ENCODE data around the gene SCUBE1. TPM values are rescaled to one million over a fixed set of nuclear protein-coding genes. Genes with fewer than 3 reads are reported as not detected.
A peak's percentile ranks its signal among the peaks of the same experiment; 100 is the strongest.

Gene SCUBE1
- total and polyA plus RNA-seq, 2 of the 8 experiments (the other 6 are each of a cell fraction or from before 2014, with no cell fraction given), result 2.3 to 4.9 TPM

GRCh38 chr22:43185860-43186261 lies 157.3 kb downstream of the SCUBE1 start:
- Histone ChIP-seq H3K23ac (ENCODE audit: insufficient read length) (no peak overlapping the region), H3K79me1 (ENCODE audit: low read depth, low read length) (peaks cover 10% of the 10 kb centered on the region; the same call in 1 of the 2 replicates), H2BK12ac (ENCODE audit: low read depth, low read length) (no peak overlapping the region), H2BK5ac (ENCODE audit: low read depth, low read length) (no peak overlapping the region), H4K20me1 (replicated peaks in 1 of 2; ENCODE audit: control insufficient read depth in 1 of 2, insufficient read depth in 2 of 2, low read length in 2 of 2) (peaks cover 4 to 16% of the 10 kb centered on the region in 2 experiments), H3K23me2 (ENCODE audit: low read depth, low read length) (peaks cover 7% of the 10 kb centered on the region; the same call in 1 of the 2 replicates), H3K9ac (replicated peaks in 1 of 4; ENCODE audit: extremely low read depth in 1 of 4, low read depth in 3 of 4, low read length in 3 of 4) (peak overlapping the region in 2 of 4 experiments; percentile 70 to 83; a peak in 5 of 7 replicates), H2AFZ (ENCODE audit: low read length) (no peak overlapping the region), H3K9me3 (ENCODE audit: insufficient read depth in 2 of 2, low read depth in 1 of 2, low read length in 1 of 2) (no peaks in the 10 kb centered on the region), H3K36me3 (ENCODE audit: control insufficient read depth in 2 of 4, insufficient read depth in 4 of 4, low read length in 3 of 4) (peaks cover 4 to 15% (median 9%) of the 10 kb centered on the region in 4 experiments; a peak in 6 of 8 replicates), H3K4me1 (replicated peaks in 1 of 4; ENCODE audit: control insufficient read depth in 3 of 4, insufficient read depth in 4 of 4, low read length in 3 of 4) (peaks cover 0 to 14% (median 5%) of the 10 kb centered on the region in 4 experiments; a peak in 4 of 7 replicates), H4K91ac (replicated peaks; ENCODE audit: insufficient read length, low read length) (no peak overlapping the region), H3K4me2 (ENCODE audit: insufficient read depth in 1 of 2, low read depth in 2 of 2, low read length in 2 of 2) (peak overlapping the region; percentile 71 to 87), H3K4ac (replicated peaks; ENCODE audit: insufficient read length, low read depth, low read length) (peak overlapping the region; percentile 1), H3K27ac (ENCODE audit: low read depth, low read length) (no peak overlapping the region), H2BK120ac (replicated peaks; ENCODE audit: low read depth, low read length) (no peak overlapping the region), H4K5ac (ENCODE audit: insufficient read length, low read depth, low read length) (no peak overlapping the region), H2BK15ac (ENCODE audit: low read length) (no peak overlapping the region), H2BK20ac (ENCODE audit: low read length) (no peak overlapping the region), H3K56ac (replicated peaks; ENCODE audit: insufficient read length, low read depth, low read length) (no peak overlapping the region), H3K27me3 (replicated peaks in 1 of 4; ENCODE audit: control insufficient read depth in 3 of 4, extremely low read depth in 1 of 4, insufficient read depth in 3 of 4, low read length in 3 of 4) (no peaks in the 10 kb centered on the region; a peak in 1 of 7 replicates), H4K8ac (ENCODE audit: extremely low read depth, insufficient read depth, low read length) (no peak overlapping the region), H3K18ac (ENCODE audit: extremely low read depth, low read length) (no peak overlapping the region), H3K14ac (ENCODE audit: insufficient read length) (no peak overlapping the region), H2AK5ac (ENCODE audit: low read depth, low read length) (peak overlapping the region; percentile 20; the same call in 1 of the 2 replicates), H3K4me3 (ENCODE audit: extremely low read depth in 1 of 4, insufficient read depth in 2 of 4, low read depth in 3 of 4, low read length in 4 of 4) (peak overlapping the region; percentile 58 to 88 (median 78)), H3K79me2 (ENCODE audit: control insufficient read depth in 1 of 2, insufficient read depth in 2 of 2, low read length in 2 of 2) (peaks cover 0 to 32% of the 10 kb centered on the region in 2 experiments; a peak in 3 of 4 replicates)
- WGBS, 2 experiments (ENCODE audit: extremely low coverage in 1 of 2, insufficient coverage in 1 of 2, insufficient read length in 1 of 2, insufficient replicate concordance in 2 of 2, low coverage in 1 of 2, low lambda C conversion rate in 2 of 2, missing lambda C conversion rate in 1 of 2), result 44% methylated on average over 10 of the region's 12 CpGs; no CpG with 5 or more reads in 1 of the 2 experiments
- POLR2A ChIA-PET (ENCODE audit: partially characterized antibody), result interaction anchor here (0.6 to 2.2 kb wide), 7 partner anchors 12 to 637 kb away, joined by 3 to 7 read pairs (median 4); partner anchors contain the start of genes BIK and PACSIN2
- CTCF ChIA-PET (ENCODE audit: partially characterized antibody), result interaction anchor here (0.9 to 12.4 kb wide), 6 partner anchors 10 to 134 kb away, joined by 3 to 104 read pairs (median 4); no protein-coding TSS in a partner anchor
- FAIRE-seq, result no peak
- no peak for DNase-seq (ENCODE audit: low read depth in 1 of 2, low spot score in 2 of 2)
- TF ChIP-seq CTBP2 (IDR thresholded peaks at IDR 0.05; ENCODE audit: borderline replicate concordance, insufficient read depth, insufficient read length, low read length) (no peak), GABPA (IDR thresholded peaks at IDR 0.05; ENCODE audit: borderline replicate concordance, insufficient read depth, low read length) (no peak), POLR2A (IDR thresholded peaks at IDR 0.05; ENCODE audit: control extremely low read depth in 1 of 2, low read depth in 2 of 2, low read length in 2 of 2) (0 out of 3 replicates have a peak, but pooled peaks of 1 of the 2 experiments have one; percentile 3)
